GM13976 (cell line): ENCODE data around the gene VDAC1.
A peak's percentile ranks its signal among the peaks of the same experiment; 100 is the strongest.

Source experiments
- DNase-seq: peaks from one replicate; pipeline ENCODE4 v3.0.0; 2012; ENCODE audit warnings: low spot score
- in situ Hi-C: fragments of 300-500 bp; cut with MboI; formaldehyde crosslinking; loops from one replicate; pipeline ENCODE4 v1.12.0; 2022; ENCODE audit warnings: low sequenced_read_pairs, mixed read lengths, inconsistent platforms; ENCODE audit not compliant: unreplicated experiment
- TF ChIP-seq, protein P1 (sequence below): IDR thresholded peaks from 2 replicates; pipeline ENCODE4 v1.5.1; 2012; ENCODE audit warnings: borderline replicate concordance, mild to moderate bottlenecking; ENCODE audit not compliant: insufficient read depth; ENCODE audit errors: extremely low read depth, missing control alignments, control extremely low read depth

VDAC1 gene

DNA sequence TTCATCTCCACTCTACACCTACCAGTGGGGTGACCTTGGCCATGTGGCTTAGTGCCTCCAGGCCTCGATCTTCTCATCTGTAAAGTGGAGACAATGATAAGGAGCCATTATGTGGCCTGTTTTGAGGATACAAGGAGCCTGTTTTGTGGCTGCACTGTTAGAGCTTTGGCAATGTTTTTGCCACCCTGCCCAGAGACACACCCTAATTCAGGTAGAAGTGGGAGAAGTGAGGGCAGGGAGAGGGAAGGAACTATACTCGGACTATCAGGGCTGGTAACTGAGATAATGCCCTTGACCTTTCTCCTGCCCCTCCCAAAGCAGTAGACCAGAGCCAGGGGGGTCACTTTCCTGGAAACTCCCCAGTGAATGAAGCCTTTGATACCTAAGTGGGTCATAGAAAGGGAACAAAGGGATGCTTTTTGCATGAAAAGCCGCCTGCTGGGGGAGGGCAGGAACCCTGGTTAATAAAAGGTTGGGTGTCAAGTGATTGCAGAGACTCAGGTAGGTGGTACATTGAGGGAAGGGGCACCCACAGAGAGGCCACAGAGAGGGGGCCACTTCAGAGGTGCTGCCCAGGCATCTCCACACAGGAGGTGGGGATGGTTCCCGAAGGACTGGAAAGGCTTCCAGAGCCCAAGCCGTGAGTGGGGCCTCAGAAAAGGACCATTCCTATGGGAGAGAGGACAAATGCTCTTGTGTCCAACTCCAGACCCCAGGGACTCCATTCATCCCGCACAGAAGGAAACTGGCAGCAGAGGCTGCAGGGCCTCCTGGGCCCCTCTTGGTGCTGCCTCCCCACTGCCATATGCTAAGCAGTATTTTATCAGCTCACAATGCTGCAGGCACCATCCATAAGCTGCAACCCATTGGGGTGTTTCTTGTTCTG, 42.3 kb upstream of the VDAC1 start:
- DNase-seq, result no peak
- in situ Hi-C loops, result loop anchor here (25.0 kb wide), 1 partner anchor 240 kb away; no protein-coding TSS in a partner anchor
- TF ChIP-seq, protein P1, sequence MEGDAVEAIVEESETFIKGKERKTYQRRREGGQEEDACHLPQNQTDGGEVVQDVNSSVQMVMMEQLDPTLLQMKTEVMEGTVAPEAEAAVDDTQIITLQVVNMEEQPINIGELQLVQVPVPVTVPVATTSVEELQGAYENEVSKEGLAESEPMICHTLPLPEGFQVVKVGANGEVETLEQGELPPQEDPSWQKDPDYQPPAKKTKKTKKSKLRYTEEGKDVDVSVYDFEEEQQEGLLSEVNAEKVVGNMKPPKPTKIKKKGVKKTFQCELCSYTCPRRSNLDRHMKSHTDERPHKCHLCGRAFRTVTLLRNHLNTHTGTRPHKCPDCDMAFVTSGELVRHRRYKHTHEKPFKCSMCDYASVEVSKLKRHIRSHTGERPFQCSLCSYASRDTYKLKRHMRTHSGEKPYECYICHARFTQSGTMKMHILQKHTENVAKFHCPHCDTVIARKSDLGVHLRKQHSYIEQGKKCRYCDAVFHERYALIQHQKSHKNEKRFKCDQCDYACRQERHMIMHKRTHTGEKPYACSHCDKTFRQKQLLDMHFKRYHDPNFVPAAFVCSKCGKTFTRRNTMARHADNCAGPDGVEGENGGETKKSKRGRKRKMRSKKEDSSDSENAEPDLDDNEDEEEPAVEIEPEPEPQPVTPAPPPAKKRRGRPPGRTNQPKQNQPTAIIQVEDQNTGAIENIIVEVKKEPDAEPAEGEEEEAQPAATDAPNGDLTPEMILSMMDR, result no peak

DNA sequence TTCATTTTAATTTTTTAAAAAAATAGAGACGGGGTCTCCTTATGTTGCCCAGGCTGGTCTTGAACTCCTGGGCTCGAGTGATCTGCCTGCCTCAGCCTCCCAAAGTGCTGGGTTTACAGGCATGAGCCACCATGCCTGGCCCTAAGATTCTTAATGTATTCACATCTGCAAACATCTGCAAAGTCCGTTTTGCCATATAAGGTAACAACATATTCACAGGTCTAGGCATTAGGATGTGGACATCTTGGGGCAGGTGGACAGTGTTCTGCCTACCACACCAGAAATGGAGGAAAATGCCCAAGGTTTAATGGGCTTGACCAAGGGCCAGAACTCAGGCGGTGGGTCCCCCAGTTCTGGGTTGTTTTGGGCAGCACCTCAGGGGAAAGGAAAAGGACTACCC, 41.6 kb upstream of the VDAC1 start:
- TF ChIP-seq, protein P1, result no peak
- in situ Hi-C loops, result loop anchor here (25.0 kb wide), 1 partner anchor 241 kb away; no protein-coding TSS in a partner anchor
- no peak for DNase-seq

DNA sequence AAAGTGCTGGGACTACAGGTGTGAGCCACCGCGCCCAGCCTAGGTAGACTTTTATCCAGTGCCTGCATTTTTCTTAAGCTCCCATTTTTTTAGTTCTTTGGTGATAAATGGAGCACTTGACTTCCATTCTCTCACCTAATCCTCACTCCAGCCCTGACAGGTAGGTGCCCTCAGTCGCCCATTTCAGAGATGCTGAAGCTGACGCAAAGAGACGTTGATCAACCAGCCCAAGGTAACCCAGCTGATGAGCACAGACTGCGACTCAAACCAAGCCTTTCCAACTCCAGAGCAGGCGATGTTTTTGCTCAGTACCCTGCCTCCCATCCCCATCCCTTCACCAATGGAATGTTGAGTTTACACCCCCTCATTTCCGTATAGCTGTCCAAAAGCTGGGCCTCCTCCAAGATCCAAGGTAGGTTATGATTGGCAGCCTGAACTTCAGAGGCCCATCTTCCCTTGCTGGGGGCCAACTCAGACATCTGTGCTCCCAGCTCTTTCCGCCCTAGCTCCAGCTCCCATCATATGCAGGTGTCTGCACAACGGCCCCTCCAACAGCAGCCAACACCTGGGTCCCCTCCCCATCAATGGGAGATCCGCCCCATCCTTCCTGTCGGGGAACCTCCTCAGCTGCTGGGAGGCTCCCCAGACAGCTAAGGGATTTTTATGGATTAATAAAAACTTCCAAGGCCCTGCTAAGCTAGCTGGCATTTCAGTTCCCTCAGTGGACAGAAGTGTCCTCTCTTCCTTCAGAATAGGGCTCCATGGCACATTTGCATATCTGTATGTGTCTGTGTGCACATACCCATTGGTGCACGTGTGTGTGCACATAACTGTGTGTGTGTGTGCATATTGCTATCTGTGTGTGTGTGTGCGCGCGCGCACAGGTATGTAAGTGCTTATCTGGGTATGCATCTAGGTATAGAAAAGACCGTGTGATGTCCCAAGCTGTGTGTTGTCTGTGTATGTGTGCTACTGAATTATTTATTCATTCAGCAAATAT, 39.3 kb upstream of the VDAC1 start:
- DNase-seq, result no peak
- TF ChIP-seq, protein P1, result no peak
- in situ Hi-C loops, result loop anchor here (5.0 to 25.0 kb wide), 2 partner anchors 103 to 243 kb away; no protein-coding TSS in a partner anchor

DNA sequence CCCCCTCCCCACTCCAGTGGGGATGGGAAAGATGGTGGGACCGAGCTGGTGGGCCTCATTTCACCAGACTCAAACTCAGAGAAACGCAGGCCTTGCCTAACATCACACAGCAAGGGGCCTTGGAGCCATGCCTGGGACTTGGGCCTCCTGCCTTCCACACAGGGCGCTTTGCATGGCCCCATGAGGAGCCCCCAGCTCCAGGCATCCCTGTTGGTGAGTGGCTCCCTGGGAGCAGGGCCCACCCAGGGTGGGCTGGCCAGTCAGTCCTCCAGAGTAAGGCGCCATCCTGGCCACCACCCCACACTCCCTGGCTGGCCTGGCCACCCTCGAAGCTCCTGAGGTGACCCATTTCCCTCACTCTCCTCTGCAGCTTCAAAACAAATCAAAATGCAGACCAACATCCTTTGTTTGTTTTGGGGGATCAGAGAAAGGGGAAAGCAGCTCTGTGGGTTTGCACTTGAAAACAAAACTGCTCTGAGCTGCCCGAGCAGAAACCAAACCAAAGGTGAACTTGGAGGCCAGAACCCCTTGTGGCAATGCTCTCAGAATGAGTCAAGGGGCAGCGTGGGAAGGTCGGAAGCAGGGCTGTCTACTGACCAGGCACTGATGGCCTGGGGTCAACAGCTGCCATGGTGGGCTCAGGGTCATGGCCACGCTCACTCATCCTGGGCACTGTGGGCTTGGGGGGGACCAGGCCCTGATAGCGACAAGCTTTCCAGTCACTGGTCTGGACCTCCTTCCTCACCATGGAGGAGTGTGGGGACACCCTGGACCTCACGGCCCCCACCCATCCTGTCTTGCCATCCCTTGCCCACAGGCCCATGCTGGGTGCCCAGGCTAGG, 37.0 kb upstream of the VDAC1 start:
- in situ Hi-C loops, result loop anchor here (5.0 to 25.0 kb wide), 2 partner anchors 106 to 246 kb away; no protein-coding TSS in a partner anchor

DNA sequence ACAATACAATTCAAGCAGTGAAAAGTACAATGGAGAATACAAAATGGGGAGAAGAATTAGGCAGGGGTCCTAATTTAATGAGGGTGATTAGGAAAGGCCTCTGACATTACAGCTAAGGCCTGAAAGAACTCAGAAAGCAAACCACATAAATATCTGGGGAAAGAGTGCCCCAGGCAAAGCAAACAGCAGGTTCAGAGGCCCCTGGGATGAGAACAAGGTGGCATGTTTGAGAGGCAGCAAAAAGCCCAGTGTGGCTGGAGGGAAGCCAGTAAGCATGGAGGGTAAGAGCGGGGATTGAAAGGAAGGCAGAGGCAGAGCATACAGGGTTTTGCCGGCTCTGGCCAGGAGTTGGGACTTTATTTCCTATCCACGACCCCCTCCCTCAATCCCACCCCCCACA, 33.4 kb upstream of the VDAC1 start:
- TF ChIP-seq, protein P1, result no peak
- DNase-seq, result no peak
- in situ Hi-C loops, result loop anchor here (25.0 kb wide), 1 partner anchor 249 kb away; no protein-coding TSS in a partner anchor

More for the DNA sequence above, 37.0 kb upstream of the VDAC1 start:
- DNase-seq, result peak; percentile 81
- TF ChIP-seq, protein P1, result no peak
